ENCODE data around the gene ACP3. TPM values are rescaled to one million over a fixed set of nuclear protein-coding genes. Genes with fewer than 3 reads are reported as not detected.

ACP3 gene
- total RNA-seq, 1 donor from 2014 or later = not detected

GRCh38 chr3:132342610-132343009 is 25.4 kb downstream of the ACP3 start:
- Histone ChIP-seq H2AFZ (ENCODE audit: low read depth, low read length) (no peak overlapping the region), H3K9ac (ENCODE audit: low read length) (no peak overlapping the region), H3K4me2 (ENCODE audit: low read length) (peak overlapping the region; percentile 35), H3K36me3 (ENCODE audit: insufficient read depth, low read length) (no peaks in the 10 kb centered on the region), H3K9me3 (ENCODE audit: insufficient read depth, low read depth, low read length) (no peaks in the 10 kb centered on the region), H3K79me2 (ENCODE audit: insufficient read depth, low read length) (no peaks in the 10 kb centered on the region), H3K4me3 (ENCODE audit: insufficient read depth, low read depth, low read length) (no peak overlapping the region), H3K27ac (ENCODE audit: low read depth, low read length) (no peak overlapping the region), H3K4me1 (ENCODE audit: insufficient read depth, low read length) (peaks cover 9% of the 10 kb centered on the region), H3K27me3 (ENCODE audit: insufficient read depth, low read length) (no peaks in the 10 kb centered on the region), H4K20me1 (ENCODE audit: insufficient read depth, low read length) (no peaks in the 10 kb centered on the region)
- no peak overlapping the region for H3K4me3 Mint-ChIP-seq (ENCODE audit: unreplicated experiment)
- H3K27me3 Mint-ChIP-seq (ENCODE audit: low read depth, unreplicated experiment) = no peaks in the 10 kb centered on the region
- TF ChIP-seq EZH2 (IDR thresholded peaks at IDR 0.05; ENCODE audit: insufficient read depth, low read length) = no peak
- TF ChIP-seq, protein P1, sequence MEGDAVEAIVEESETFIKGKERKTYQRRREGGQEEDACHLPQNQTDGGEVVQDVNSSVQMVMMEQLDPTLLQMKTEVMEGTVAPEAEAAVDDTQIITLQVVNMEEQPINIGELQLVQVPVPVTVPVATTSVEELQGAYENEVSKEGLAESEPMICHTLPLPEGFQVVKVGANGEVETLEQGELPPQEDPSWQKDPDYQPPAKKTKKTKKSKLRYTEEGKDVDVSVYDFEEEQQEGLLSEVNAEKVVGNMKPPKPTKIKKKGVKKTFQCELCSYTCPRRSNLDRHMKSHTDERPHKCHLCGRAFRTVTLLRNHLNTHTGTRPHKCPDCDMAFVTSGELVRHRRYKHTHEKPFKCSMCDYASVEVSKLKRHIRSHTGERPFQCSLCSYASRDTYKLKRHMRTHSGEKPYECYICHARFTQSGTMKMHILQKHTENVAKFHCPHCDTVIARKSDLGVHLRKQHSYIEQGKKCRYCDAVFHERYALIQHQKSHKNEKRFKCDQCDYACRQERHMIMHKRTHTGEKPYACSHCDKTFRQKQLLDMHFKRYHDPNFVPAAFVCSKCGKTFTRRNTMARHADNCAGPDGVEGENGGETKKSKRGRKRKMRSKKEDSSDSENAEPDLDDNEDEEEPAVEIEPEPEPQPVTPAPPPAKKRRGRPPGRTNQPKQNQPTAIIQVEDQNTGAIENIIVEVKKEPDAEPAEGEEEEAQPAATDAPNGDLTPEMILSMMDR (IDR thresholded peaks at IDR 0.05; ENCODE audit: insufficient read depth, low read depth, low read length) = no peak
- H3K27ac Mint-ChIP-seq (ENCODE audit: unreplicated experiment) = no peak overlapping the region
- DNase-seq (ENCODE audit: low read depth) (no peak), FAIRE-seq (no peak)
- no peaks in the 10 kb centered on the region for H3K9me3 Mint-ChIP-seq (ENCODE audit: unreplicated experiment)
- H3K4me1 Mint-ChIP-seq (ENCODE audit: low read depth, unreplicated experiment) = peaks cover 17% of the 10 kb centered on the region
- no peaks in the 10 kb centered on the region for H3K36me3 Mint-ChIP-seq (ENCODE audit: low read depth, unreplicated experiment)

DNA sequence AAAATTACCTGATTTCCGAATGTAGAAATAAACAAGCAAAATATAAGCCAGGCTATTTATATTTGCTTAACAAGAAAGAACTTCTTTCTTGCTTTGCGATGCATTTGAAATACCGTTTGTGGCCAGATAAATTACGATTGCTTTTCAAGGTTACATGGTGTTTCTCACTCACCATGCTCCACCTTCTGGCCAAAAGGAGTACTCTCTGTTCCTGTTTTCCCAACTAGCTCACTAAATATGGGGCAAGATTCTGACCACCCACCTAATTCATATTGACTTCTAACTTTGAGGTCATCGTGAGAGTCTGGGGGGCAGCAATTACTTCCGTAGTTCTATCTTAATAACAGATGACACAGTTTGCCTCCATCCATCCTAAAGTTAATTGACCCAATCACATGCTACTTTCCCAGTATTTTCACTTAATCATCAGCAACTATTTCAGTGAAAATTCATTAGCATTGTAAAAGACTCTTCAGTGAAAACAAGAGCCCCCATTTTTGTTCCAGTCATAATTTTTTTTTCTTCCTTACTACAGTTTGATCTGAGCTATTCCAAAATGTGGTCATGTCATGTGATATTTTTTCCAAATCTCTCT is 25.9 kb downstream of the ACP3 start:
- peak; percentile 37 for DNase-seq (ENCODE audit: low read depth)
- Histone ChIP-seq H3K27me3 (ENCODE audit: insufficient read depth, low read length) (no peaks in the 10 kb centered on the region), H3K4me2 (ENCODE audit: low read length) (peak overlapping the region; percentile 35), H3K79me2 (ENCODE audit: insufficient read depth, low read length) (no peaks in the 10 kb centered on the region), H2AFZ (ENCODE audit: low read depth, low read length) (no peak overlapping the region), H3K27ac (ENCODE audit: low read depth, low read length) (no peak overlapping the region), H3K36me3 (ENCODE audit: insufficient read depth, low read length) (no peaks in the 10 kb centered on the region), H3K4me1 (ENCODE audit: insufficient read depth, low read length) (peaks cover 9% of the 10 kb centered on the region), H3K9me3 (ENCODE audit: insufficient read depth, low read depth, low read length) (no peaks in the 10 kb centered on the region), H3K9ac (ENCODE audit: low read length) (peak overlapping the region; percentile 0), H4K20me1 (ENCODE audit: insufficient read depth, low read length) (no peaks in the 10 kb centered on the region), H3K4me3 (ENCODE audit: insufficient read depth, low read depth, low read length) (no peak overlapping the region)
- Mint-ChIP-seq H3K27ac (ENCODE audit: unreplicated experiment) (no peak overlapping the region), H3K36me3 (ENCODE audit: low read depth, unreplicated experiment) (no peaks in the 10 kb centered on the region), H3K4me1 (ENCODE audit: low read depth, unreplicated experiment) (peaks cover 17% of the 10 kb centered on the region), H3K9me3 (ENCODE audit: unreplicated experiment) (no peaks in the 10 kb centered on the region), H3K4me3 (ENCODE audit: unreplicated experiment) (no peak overlapping the region), H3K27me3 (ENCODE audit: low read depth, unreplicated experiment) (no peaks in the 10 kb centered on the region)
- FAIRE-seq = peak; percentile 62
- TF ChIP-seq, protein P1 (IDR thresholded peaks at IDR 0.05; ENCODE audit: insufficient read depth, low read depth, low read length) = peak; percentile 83
- TF ChIP-seq EZH2 (IDR thresholded peaks at IDR 0.05; ENCODE audit: insufficient read depth, low read length) = no peak

- Mint-ChIP-seq H3K4me3 (ENCODE audit: unreplicated experiment) (no peak overlapping the region), H3K4me1 (ENCODE audit: low read depth, unreplicated experiment) (peaks cover 17% of the 10 kb centered on the region), H3K36me3 (ENCODE audit: low read depth, unreplicated experiment) (no peaks in the 10 kb centered on the region), H3K27me3 (ENCODE audit: low read depth, unreplicated experiment) (peaks cover 2% of the 10 kb centered on the region), H3K27ac (ENCODE audit: unreplicated experiment) (no peak overlapping the region), H3K9me3 (ENCODE audit: unreplicated experiment) (no peaks in the 10 kb centered on the region)
- Histone ChIP-seq H3K79me2 (ENCODE audit: insufficient read depth, low read length) (no peaks in the 10 kb centered on the region), H3K4me2 (ENCODE audit: low read length) (no peak overlapping the region), H3K4me3 (ENCODE audit: insufficient read depth, low read depth, low read length) (no peak overlapping the region), H3K27ac (ENCODE audit: low read depth, low read length) (no peak overlapping the region), H3K9ac (ENCODE audit: low read length) (no peak overlapping the region), H3K4me1 (ENCODE audit: insufficient read depth, low read length) (peaks cover 9% of the 10 kb centered on the region), H3K36me3 (ENCODE audit: insufficient read depth, low read length) (no peaks in the 10 kb centered on the region), H3K9me3 (ENCODE audit: insufficient read depth, low read depth, low read length) (no peaks in the 10 kb centered on the region), H2AFZ (ENCODE audit: low read depth, low read length) (no peak overlapping the region), H4K20me1 (ENCODE audit: insufficient read depth, low read length) (no peaks in the 10 kb centered on the region), H3K27me3 (ENCODE audit: insufficient read depth, low read length) (no peaks in the 10 kb centered on the region)
- DNase-seq (ENCODE audit: low read depth) (peak; percentile 75), FAIRE-seq (no peak)
- TF ChIP-seq, protein P1 (IDR thresholded peaks at IDR 0.05; ENCODE audit: insufficient read depth, low read depth, low read length) = no peak
- no peak for TF ChIP-seq EZH2 (IDR thresholded peaks at IDR 0.05; ENCODE audit: insufficient read depth, low read length)
Observed at GRCh38 chr3:132344666-132345280, 27.6 kb downstream of the ACP3 start.
